ENCODE measurements around the gene BTBD9. TPM values are rescaled to one million over a fixed set of nuclear protein-coding genes. Genes with fewer than 3 reads are reported as not detected.

Gene BTBD9
- total RNA-seq, 1 experiment from 2014 or later, result 8.9 TPM

- Histone ChIP-seq H2BK12ac (ENCODE audit: insufficient read length, low read depth, low read length) (no peak overlapping the region), H4K91ac (ENCODE audit: insufficient read length, low read depth, low read length) (no peak overlapping the region), H3K27me3 (ENCODE audit: insufficient read depth, low read length) (no peaks in the 10 kb centered on the region), H2BK15ac (ENCODE audit: low read depth, low read length) (no peak overlapping the region), H3K23ac (ENCODE audit: insufficient read length, low read depth, low read length) (no peak overlapping the region), H3K56ac (ENCODE audit: insufficient read length, low read depth, low read length) (no peak overlapping the region), H3K4ac (ENCODE audit: low read depth, low read length) (no peak overlapping the region), H2BK5ac (ENCODE audit: insufficient read length, low read length) (no peak overlapping the region), H3K79me1 (ENCODE audit: insufficient read depth, low read depth, low read length, poor library complexity, severe bottlenecking) (no peaks in the 10 kb centered on the region), H3K18ac (ENCODE audit: insufficient read length, low read depth, low read length) (no peak overlapping the region), H3K23me2 (ENCODE audit: insufficient read length, low read depth, low read length, poor library complexity, severe bottlenecking) (no peaks in the 10 kb centered on the region), H3K4me1 (ENCODE audit: insufficient read depth, low read length) (no peaks in the 10 kb centered on the region), H3K14ac (ENCODE audit: insufficient read depth, low read length) (no peak overlapping the region), H2BK120ac (ENCODE audit: low read depth, low read length, poor library complexity, severe bottlenecking) (no peak overlapping the region), H2AK5ac (ENCODE audit: insufficient read length, low read length) (no peak overlapping the region), H2BK20ac (ENCODE audit: low read depth, low read length, poor library complexity, severe bottlenecking) (no peak overlapping the region), H4K5ac (ENCODE audit: insufficient read length, low read depth, low read length) (no peak overlapping the region), H2AFZ (ENCODE audit: low read length) (no peak overlapping the region), H3K9me3 (ENCODE audit: control insufficient read depth, low read depth, low read length) (no peaks in the 10 kb centered on the region), H3K79me2 (ENCODE audit: insufficient read depth, low read length) (no peaks in the 10 kb centered on the region), H4K20me1 (ENCODE audit: control insufficient read depth, insufficient read depth, insufficient read length) (no peaks in the 10 kb centered on the region), H3K9ac (ENCODE audit: extremely low read depth, insufficient read length, low read length) (no peak overlapping the region), H4K8ac (replicated peaks; ENCODE audit: insufficient read length, low read depth, low read length) (no peak overlapping the region), H3T11ph (ENCODE audit: low read length) (no peak overlapping the region), H3K4me2 (ENCODE audit: insufficient read depth, insufficient read length, low read length) (no peak overlapping the region), H3K27ac (ENCODE audit: insufficient read length, low read depth, low read length) (no peak overlapping the region)
- H3K4me1 Mint-ChIP-seq, result peaks cover 19 to 27% of the 10 kb centered on the region in 2 experiments
- H3K27ac Mint-ChIP-seq, result 0 out of 7 replicates have a peak overlapping the region, but pooled peaks of 1 of the 3 experiments have one; percentile 81
- no peak for DNase-seq
- TF ChIP-seq, protein P1, sequence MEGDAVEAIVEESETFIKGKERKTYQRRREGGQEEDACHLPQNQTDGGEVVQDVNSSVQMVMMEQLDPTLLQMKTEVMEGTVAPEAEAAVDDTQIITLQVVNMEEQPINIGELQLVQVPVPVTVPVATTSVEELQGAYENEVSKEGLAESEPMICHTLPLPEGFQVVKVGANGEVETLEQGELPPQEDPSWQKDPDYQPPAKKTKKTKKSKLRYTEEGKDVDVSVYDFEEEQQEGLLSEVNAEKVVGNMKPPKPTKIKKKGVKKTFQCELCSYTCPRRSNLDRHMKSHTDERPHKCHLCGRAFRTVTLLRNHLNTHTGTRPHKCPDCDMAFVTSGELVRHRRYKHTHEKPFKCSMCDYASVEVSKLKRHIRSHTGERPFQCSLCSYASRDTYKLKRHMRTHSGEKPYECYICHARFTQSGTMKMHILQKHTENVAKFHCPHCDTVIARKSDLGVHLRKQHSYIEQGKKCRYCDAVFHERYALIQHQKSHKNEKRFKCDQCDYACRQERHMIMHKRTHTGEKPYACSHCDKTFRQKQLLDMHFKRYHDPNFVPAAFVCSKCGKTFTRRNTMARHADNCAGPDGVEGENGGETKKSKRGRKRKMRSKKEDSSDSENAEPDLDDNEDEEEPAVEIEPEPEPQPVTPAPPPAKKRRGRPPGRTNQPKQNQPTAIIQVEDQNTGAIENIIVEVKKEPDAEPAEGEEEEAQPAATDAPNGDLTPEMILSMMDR (conservative IDR thresholded peaks at IDR 0.05), result no peak
- H3K9me3 Mint-ChIP-seq, result no peaks in the 10 kb centered on the region
- no peak overlapping the region for H3K4me3 Mint-ChIP-seq
- peaks cover 0 to 1% (median 0%) of the 10 kb centered on the region in 3 experiments; a peak in 1 of 7 replicates for H3K36me3 Mint-ChIP-seq (ENCODE audit: insufficient read depth in 1 of 3, low read depth in 3 of 3)
- WGBS (ENCODE audit: extremely low coverage, insufficient read length, low lambda C conversion rate), result no CpG with 5 or more reads among the region's 5 CpGs
- no peaks in the 10 kb centered on the region for H3K27me3 Mint-ChIP-seq (ENCODE audit: low read depth)
These were observed 72.3 kb downstream of the BTBD9 start for GRCh38 chr6:38567436-38567835.

All from H9 (cell line).